Naive B cell (primary cell): Measurements from ENCODE around the gene PITX1. TPM values are rescaled to one million over a fixed set of nuclear protein-coding genes. Genes with fewer than 3 reads are reported as not detected.

Experiments
- ATAC-seq, 2 donors: fragments of 150-1000 bp; cut with Tn5 transposase; 2 replicates each; pipeline ENCODE4 v1.10.0; 2021; ENCODE audit warnings: low read depth in 2 of 2, mild to moderate bottlenecking in 2 of 2, moderate library complexity in 2 of 2
- DNase-seq: peaks from one replicate; pipeline ENCODE4 v3.0.0; 2022
- H3K27ac Mint-ChIP-seq, 6 donors: one replicate each; pipeline ENCODE4 v1.8.0; 2020 to 2022; ENCODE audit warnings: mild to moderate bottlenecking in 6 of 6, mixed read lengths in 6 of 6, moderate library complexity in 5 of 6, inconsistent platforms in 2 of 6
- H3K27me3 Mint-ChIP-seq, 3 donors: one replicate each; pipeline ENCODE4 v1.8.0; 2021 to 2022; ENCODE audit warnings: mixed read lengths in 3 of 3, mild to moderate bottlenecking in 1 of 3
- H3K36me3 Mint-ChIP-seq, 2 donors: one replicate each; pipeline ENCODE4 v1.8.0; 2020 to 2022; ENCODE audit warnings: mixed read lengths in 2 of 2, inconsistent platforms in 1 of 2, mild to moderate bottlenecking in 1 of 2
- H3K4me1 Mint-ChIP-seq, 3 donors: one replicate each; pipeline ENCODE4 v1.8.0; 2020 to 2022; ENCODE audit warnings: mixed read lengths in 3 of 3, inconsistent platforms in 1 of 3, mild to moderate bottlenecking in 1 of 3, moderate library complexity in 1 of 3
- H3K4me3 Mint-ChIP-seq, 8 donors: one replicate each; pipeline ENCODE4 v1.8.0; 2020 to 2022; ENCODE audit warnings: mild to moderate bottlenecking in 8 of 8, mixed read lengths in 8 of 8, moderate library complexity in 8 of 8, inconsistent platforms in 2 of 8
- H3K9me3 Mint-ChIP-seq, 7 donors: one replicate each; pipeline ENCODE4 v1.8.0; 2020 to 2022; ENCODE audit warnings: mixed read lengths in 7 of 7, mild to moderate bottlenecking in 5 of 7, inconsistent platforms in 2 of 7, moderate library complexity in 1 of 7
- polyA plus RNA-seq, 6 donors: library from polyadenylated mRNA; unstranded; fragments of 300-500 nt; fragmentation: Illumina TruSeq; gene quantifications; one replicate each; pipeline ENCODE4 v1.2.3, GENCODE V29; 2021; ENCODE audit warnings: low read depth in 6 of 6

Gene PITX1
- polyA plus RNA-seq, 6 donors from 2014 or later = not detected

DNA sequence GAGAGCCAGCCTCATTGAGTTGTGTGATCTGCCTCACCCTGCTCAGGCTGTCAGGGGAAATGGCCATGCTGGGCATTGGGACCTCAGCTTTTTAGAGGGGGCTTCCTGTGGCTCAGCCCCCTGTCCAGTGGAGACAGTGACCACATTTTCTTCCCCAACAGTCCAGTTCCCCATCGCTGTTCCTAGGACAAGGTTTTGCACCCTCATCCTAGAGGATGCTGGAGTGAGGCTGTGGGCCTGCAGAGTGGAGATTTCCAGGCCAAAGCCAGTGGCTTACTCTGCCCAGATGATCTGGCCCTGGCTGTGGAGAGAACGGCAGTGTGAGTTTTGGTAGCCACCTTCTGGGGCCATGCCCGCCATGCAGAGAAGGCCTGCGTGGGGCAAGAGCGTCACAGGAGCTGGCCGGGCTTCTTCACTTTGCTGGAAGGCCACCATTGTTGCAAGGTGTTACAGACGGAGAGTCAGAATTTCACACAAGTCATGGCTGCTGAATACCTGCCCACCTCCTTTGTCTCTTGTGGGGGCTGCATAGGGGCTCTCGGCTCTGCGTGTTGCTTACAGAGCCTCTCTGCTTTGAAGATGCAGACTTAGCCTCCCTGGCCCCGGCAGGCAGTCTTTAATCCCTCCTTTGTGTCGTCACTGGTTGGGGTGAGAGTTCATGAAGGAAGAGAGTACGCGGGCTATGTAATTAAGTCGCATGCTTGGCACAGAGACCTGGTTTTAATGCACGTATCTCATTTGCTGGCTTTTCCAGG, 35.2 kb upstream of the PITX1 start:
- Mint-ChIP-seq H3K27me3 (peaks cover 19 to 42% (median 28%) of the 10 kb centered on the region in 3 donors), H3K9me3 (no peaks in the 10 kb centered on the region), H3K27ac (no peak overlapping the region), H3K4me3 (no peak overlapping the region), H3K4me1 (peaks cover under 1 to 9% (median 2%) of the 10 kb centered on the region in 3 donors), H3K36me3 (no peaks in the 10 kb centered on the region)
- DNase-seq (no peak), ATAC-seq (no peak)

DNA sequence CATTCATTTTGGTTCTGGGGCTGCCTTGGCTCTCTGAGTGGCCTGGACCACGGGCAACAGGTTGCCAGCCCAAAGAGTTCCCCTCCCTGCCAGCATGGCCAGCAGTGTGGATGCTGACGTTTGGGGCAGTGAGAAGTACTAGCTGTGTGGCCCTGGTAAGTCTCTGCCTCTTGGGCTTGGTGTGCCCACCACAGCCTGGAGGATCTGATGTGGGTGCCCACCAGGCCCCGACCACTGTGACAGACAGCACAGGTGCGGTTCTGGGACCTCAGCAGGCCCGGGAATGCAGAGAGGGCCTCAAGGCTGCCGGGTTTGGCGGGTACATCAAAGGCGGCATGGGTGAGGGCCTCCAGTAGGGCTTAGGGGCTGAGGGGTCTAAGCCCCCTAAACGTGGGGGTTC, 33.6 kb upstream of the PITX1 start:
- DNase-seq (no peak), ATAC-seq (no peak)
- peaks cover 2 to 11% (median 2%) of the 10 kb centered on the region in 3 donors for H3K4me1 Mint-ChIP-seq
- H3K27me3 Mint-ChIP-seq = peaks cover 27 to 47% (median 27%) of the 10 kb centered on the region in 3 donors
- H3K4me3 Mint-ChIP-seq = no peak overlapping the region
- H3K27ac Mint-ChIP-seq = peak overlapping the region in 1 of 6 donors; percentile 37
- H3K9me3 Mint-ChIP-seq = no peaks in the 10 kb centered on the region
- H3K36me3 Mint-ChIP-seq = no peaks in the 10 kb centered on the region

DNA sequence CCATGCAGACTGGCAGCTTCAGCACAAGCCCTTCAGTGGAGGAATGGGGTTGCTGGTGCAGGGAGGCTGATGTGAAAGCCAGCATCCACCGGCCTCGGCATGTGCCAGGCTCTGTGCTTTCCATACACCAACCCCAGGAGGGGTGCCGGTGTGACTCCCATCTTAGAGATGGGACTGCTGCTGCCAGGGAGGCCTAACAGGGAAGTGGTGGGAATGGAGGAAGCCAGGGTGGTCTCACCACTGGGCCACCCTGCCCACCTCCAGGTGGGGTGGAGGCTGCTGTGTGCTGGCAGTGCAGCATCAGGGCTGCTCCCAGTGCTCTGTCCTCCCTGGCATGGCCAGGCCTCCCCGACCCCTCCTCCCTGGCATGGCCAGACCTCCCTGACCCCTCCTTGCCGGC, 32.8 kb upstream of the PITX1 start:
- H3K4me3 Mint-ChIP-seq = no peak overlapping the region
- peaks cover 2 to 11% (median 2%) of the 10 kb centered on the region in 3 donors for H3K4me1 Mint-ChIP-seq
- DNase-seq (no peak), ATAC-seq (no peak)
- no peaks in the 10 kb centered on the region for H3K9me3 Mint-ChIP-seq
- H3K36me3 Mint-ChIP-seq = no peaks in the 10 kb centered on the region
- H3K27ac Mint-ChIP-seq = no peak overlapping the region
- H3K27me3 Mint-ChIP-seq = peaks cover 27 to 48% (median 27%) of the 10 kb centered on the region in 3 donors

- Mint-ChIP-seq H3K36me3 (no peaks in the 10 kb centered on the region), H3K4me1 (peaks cover 2 to 11% (median 2%) of the 10 kb centered on the region in 3 donors), H3K9me3 (no peaks in the 10 kb centered on the region), H3K4me3 (no peak overlapping the region), H3K27me3 (peaks cover 34 to 53% (median 37%) of the 10 kb centered on the region in 3 donors), H3K27ac (no peak overlapping the region)
- ATAC-seq = no peak
- no peak for DNase-seq
These were observed 31.6 kb upstream of the PITX1 start for GRCh38 chr5:135065306-135066265.

DNA sequence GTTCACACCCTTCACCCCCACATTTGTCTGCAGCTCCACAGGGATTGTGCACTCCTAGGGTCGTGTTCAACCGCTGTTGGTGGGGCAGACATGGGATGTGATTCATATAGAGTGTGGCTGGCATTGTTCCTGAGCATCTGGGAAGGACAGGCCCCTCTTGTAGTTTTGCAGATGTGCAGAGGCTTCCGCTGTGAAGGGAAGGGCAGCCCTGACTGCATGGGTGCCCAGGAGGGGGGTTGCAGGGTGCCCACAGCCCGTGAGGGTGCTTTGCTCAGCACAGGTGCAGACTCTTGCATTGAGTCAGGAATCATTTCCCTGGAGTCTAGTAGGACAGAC, 30.2 kb upstream of the PITX1 start:
- H3K4me1 Mint-ChIP-seq = peaks cover 0 to 11% (median 2%) of the 10 kb centered on the region in 3 donors
- peaks cover 37 to 59% (median 50%) of the 10 kb centered on the region in 3 donors for H3K27me3 Mint-ChIP-seq
- no peaks in the 10 kb centered on the region for H3K36me3 Mint-ChIP-seq
- peak overlapping the region in 1 of 6 donors; percentile 68 for H3K27ac Mint-ChIP-seq
- no peak overlapping the region for H3K4me3 Mint-ChIP-seq
- ATAC-seq (no peak), DNase-seq (no peak)
- no peaks in the 10 kb centered on the region for H3K9me3 Mint-ChIP-seq

DNA sequence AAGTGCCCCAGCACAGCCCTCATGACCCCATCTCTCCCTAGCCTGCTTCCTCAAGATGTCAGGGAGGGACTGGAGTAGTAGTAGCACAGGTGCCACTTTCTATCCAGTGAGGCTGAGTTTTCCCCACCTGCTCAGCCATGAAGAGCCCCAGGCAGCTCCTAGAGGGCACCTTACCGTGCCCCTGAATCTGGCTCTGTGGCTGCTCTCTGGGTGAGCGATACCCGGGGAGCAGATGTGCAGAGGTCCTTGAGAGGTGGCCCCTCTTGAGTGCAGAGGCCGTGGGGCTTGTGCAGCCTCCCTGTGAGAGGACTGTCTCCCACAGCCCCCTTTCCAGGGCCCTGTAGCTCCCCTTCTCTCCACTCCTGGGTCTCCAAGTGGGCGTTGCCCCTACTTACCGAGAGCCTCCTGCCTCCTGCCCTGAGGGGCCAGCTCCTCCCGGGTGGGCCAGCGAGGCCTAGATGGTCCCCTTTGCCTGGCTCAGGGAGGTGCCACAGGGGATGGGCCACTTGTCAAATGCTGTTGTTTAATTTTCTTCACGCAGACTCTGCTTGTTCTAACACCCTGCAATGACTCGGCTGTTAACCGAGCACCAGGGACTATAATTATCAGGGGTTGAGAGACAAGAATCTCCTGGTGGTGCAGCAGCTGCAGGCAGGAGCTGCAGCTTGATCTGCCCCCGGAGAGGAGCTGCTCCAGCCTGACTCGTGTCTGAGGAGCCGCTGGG, 29.6 kb upstream of the PITX1 start:
- no peaks in the 10 kb centered on the region for H3K36me3 Mint-ChIP-seq
- no peak overlapping the region for H3K4me3 Mint-ChIP-seq
- no peaks in the 10 kb centered on the region for H3K9me3 Mint-ChIP-seq
- H3K27ac Mint-ChIP-seq = peak overlapping the region in 1 of 6 donors; percentile 68
- no peak for ATAC-seq
- H3K4me1 Mint-ChIP-seq = peaks cover 0 to 11% (median 2%) of the 10 kb centered on the region in 3 donors
- DNase-seq = no peak
- H3K27me3 Mint-ChIP-seq = peaks cover 37 to 64% (median 55%) of the 10 kb centered on the region in 3 donors

- no peak for DNase-seq
- no peak overlapping the region for H3K4me3 Mint-ChIP-seq
- ATAC-seq = no peak
- H3K4me1 Mint-ChIP-seq = peaks cover 0 to 11% (median 2%) of the 10 kb centered on the region in 3 donors
- no peaks in the 10 kb centered on the region for H3K9me3 Mint-ChIP-seq
- peaks cover 39 to 70% (median 60%) of the 10 kb centered on the region in 3 donors for H3K27me3 Mint-ChIP-seq
- H3K27ac Mint-ChIP-seq = no peak overlapping the region
- no peaks in the 10 kb centered on the region for H3K36me3 Mint-ChIP-seq
These were observed 29.0 kb upstream of the PITX1 start for GRCh38 chr5:135063056-135063445.

GRCh38 chr5:135062216-135063055, 28.4 kb upstream of the PITX1 start:
- Mint-ChIP-seq H3K36me3 (no peaks in the 10 kb centered on the region), H3K9me3 (no peaks in the 10 kb centered on the region), H3K4me1 (peaks cover 0 to 11% (median 2%) of the 10 kb centered on the region in 3 donors), H3K27me3 (peaks cover 45 to 76% (median 63%) of the 10 kb centered on the region in 3 donors), H3K4me3 (no peak overlapping the region), H3K27ac (no peak overlapping the region)
- ATAC-seq = no peak
- DNase-seq = no peak

GRCh38 chr5:135061001-135061400, 27.0 kb upstream of the PITX1 start:
- no peak for DNase-seq
- H3K9me3 Mint-ChIP-seq = peaks cover 0 to 2% (median 0%) of the 10 kb centered on the region in 7 donors
- no peaks in the 10 kb centered on the region for H3K36me3 Mint-ChIP-seq
- H3K4me1 Mint-ChIP-seq = peaks cover 0 to 6% (median 6%) of the 10 kb centered on the region in 3 donors
- ATAC-seq = no peak
- H3K27ac Mint-ChIP-seq = no peak overlapping the region
- peaks cover 43 to 85% (median 55%) of the 10 kb centered on the region in 3 donors for H3K27me3 Mint-ChIP-seq
- H3K4me3 Mint-ChIP-seq = no peak overlapping the region

GRCh38 chr5:135060021-135060420, 26.0 kb upstream of the PITX1 start:
- Mint-ChIP-seq H3K9me3 (peaks cover 0 to 2% (median 0%) of the 10 kb centered on the region in 7 donors), H3K4me3 (no peak overlapping the region), H3K4me1 (peaks cover 0 to 6% (median 6%) of the 10 kb centered on the region in 3 donors), H3K27ac (no peak overlapping the region), H3K27me3 (peaks cover 42 to 80% (median 49%) of the 10 kb centered on the region in 3 donors), H3K36me3 (no peaks in the 10 kb centered on the region)
- DNase-seq (no peak), ATAC-seq (no peak)

GRCh38 chr5:135059000-135059923, 25.2 kb upstream of the PITX1 start:
- no peak for DNase-seq
- Mint-ChIP-seq H3K9me3 (peaks cover 0 to 2% (median 0%) of the 10 kb centered on the region in 7 donors), H3K27me3 (peaks cover 36 to 72% (median 42%) of the 10 kb centered on the region in 3 donors)

More at GRCh38 chr5:135059000-135059923, 25.2 kb upstream of the PITX1 start:
- Mint-ChIP-seq H3K4me1 (peaks cover 6 to 9% (median 9%) of the 10 kb centered on the region in 3 donors), H3K27ac (no peak overlapping the region), H3K4me3 (no peak overlapping the region), H3K36me3 (no peaks in the 10 kb centered on the region)
- ATAC-seq = no peak
